Choroid plexus epithelial cell (primary cell): ENCODE results near the gene CD274.

ENCODE experiments used
- DNase-seq: peaks from one replicate; pipeline ENCODE4 v3.0.0-alpha.2; 2010; ENCODE audit warnings: low read depth
- H3K4me3 ChIP-seq: 2 replicates; pipeline ENCODE4 v1.5.1; 2011; ENCODE audit warnings: low read depth, mild to moderate bottlenecking, control low read depth, low read length, moderate library complexity
- CTCF ChIP-seq: conservative IDR thresholded peaks from 2 replicates; pipeline ENCODE4 v1.5.1; 2011; ENCODE audit warnings: low read depth, mild to moderate bottlenecking, control low read depth, inconsistent platforms, low read length, moderate library complexity

Gene CD274

DNA sequence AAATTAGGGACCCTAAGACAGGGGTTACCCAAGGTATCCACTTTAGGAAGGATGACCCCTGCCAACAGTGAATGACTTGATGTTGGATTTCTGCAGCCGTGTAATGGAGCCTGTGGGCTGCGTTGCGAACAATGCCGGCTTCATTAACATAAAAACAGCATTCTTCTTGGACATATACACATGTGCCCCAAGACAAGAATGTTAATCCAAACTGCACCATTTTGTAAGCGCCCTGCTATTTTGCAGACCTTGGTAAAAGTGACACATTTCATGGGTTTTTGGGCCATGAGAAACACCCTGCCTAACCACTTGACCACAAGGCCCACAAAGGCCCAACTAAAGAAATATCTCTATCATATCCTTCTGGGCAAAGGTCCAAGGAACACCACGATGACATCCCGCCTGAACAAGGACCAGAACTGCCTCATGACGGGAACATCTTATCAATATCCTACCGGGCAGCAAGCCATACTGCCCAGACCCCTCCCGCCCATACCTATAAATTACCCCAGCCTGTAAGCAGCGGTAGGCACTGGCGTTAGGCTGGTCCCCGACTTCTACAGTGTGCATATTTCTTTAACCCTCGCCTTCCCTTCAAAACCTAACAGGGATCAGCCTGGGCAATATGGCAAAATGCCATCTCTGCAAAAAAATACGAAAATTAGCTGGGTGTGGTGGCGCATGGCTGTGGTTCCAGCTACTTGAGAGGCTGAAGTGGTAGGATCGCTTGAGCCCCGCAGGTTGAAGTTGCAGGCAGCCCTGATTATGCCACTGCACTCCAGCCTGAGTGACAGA is 50.3 kb downstream of the CD274 start:
- peak; percentile 75 for DNase-seq
- H3K4me3 ChIP-seq = no peak overlapping the region
- no peak for TF ChIP-seq CTCF

DNA sequence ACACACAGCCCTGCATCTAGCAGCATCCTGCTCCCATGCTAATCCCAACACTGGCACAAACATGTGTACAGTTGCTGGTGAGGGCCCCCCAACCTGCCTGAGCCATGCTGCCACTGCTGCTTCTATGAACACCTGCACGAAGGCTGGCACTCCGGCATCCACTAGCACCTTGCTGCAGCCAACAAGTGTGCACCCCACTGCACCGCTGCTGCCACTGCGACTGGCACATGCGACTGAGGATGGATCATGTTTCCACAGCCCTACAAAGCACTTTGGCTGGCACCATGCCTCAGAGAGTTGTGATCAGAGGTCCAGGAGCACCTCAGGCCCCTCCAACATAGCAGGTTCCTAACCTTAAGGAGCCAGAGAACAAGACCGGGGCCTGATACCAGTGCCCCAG is 52.2 kb downstream of the CD274 start:
- no peak overlapping the region for H3K4me3 ChIP-seq
- DNase-seq = no peak
- TF ChIP-seq CTCF = no peak

DNA sequence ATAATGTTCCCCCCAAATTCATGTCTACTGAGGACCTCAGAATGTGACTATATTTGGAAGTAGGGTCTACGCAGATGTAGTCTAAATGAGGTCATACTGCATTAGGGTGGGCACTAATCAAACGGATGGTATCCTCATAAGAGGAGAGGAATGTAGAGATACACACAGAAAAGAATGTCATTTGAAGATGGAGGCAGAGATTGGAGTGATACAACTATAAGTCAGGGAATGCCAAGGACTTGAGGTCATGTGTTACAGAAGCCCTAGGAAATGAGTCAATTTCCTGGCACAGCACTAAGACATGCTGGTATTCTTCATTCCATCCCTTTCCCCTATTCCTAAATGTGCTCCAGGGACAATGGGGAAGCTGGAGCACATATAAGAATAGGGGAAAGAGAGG is 59.2 kb downstream of the CD274 start:
- H3K4me3 ChIP-seq = no peak overlapping the region
- peak; percentile 82 for DNase-seq

DNA sequence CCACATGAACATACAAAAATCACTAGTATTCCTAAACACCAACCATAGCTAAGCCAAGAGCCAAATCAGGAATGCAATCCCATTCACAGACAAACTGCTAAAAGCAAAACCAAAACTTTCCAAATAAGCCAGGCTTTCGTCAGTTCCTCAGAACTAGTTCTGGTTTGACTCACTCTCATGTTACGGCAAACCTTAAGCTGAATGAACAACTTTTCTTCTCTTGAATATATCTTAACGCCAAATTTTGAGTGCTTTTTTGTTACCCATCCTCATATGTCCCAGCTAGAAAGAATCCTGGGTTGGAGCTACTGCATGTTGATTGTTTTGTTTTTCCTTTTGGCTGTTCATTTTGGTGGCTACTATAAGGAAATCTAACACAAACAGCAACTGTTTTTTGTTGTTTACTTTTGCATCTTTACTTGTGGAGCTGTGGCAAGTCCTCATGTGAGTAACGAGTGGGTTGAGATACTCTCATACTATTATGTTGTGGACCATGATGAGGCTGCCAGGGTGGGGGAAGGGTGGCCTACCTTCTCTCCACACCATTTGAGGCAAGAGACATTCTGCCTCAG is 60.1 kb downstream of the CD274 start, which contains the start of gene PDCD1LG2:
Gene PDCD1LG2, plus strand, starts transcription at position 172 of the 572 bp plus-strand sequence. CDS start 12,016 bp downstream, outside the sequence.
- H3K4me3 ChIP-seq = peak within 1 kb of the TSS; percentile 52
- DNase-seq = peak; percentile 77
- TF ChIP-seq CTCF = no peak

More for the DNA sequence above, 59.2 kb downstream of the CD274 start:
- TF ChIP-seq CTCF = no peak

DNA sequence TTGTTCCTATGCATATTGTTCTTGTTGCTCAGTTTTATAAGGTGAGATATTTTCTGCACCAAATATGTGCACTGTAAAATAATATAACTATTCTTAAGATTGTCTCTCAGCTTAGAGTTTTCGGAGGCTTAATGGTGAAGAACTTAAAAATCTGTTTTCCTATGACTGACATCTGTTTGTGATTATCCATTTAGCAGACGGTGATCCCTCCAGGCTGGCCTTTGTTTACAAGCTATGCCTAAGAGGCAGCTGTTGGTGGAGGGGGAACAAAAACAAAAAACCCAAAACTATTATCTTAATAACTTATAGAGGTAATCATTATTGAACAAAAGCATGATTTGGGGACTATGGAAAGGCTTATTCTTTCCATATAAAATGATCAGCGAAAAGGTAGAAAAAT is 60.6 kb downstream of the CD274 start:
- H3K4me3 ChIP-seq = peak overlapping the region; percentile 52
- DNase-seq = no peak
- no peak for TF ChIP-seq CTCF

GRCh38 chr9:5511476-5511875 is 61.1 kb downstream of the CD274 start:
- TF ChIP-seq CTCF = no peak
- peak overlapping the region; percentile 6 for H3K4me3 ChIP-seq
- DNase-seq = no peak
